Prostate gland (tissue), 2 donors: ENCODE measurements around the gene MYLK4.

Source experiments
- CTCF ChIP-seq, 4 experiments: fragments of 200-600 bp in 2 of 4; fragments of 450-650 bp in 2 of 4; sonication (generic) in 2 of 4; IDR thresholded peaks; 1 replicate in 3 of 4; 2 replicates in 1 of 4; pipeline ENCODE4 v1.5.1; 2016 to 2019; ENCODE audit warnings: antibody characterized with exemption in 4 of 4, mild to moderate bottlenecking in 2 of 4, moderate library complexity in 2 of 4
- POLR2A ChIP-seq: fragments of 450-650 bp; IDR thresholded peaks from one replicate; pipeline ENCODE4 v1.6.1; 2016; ENCODE audit warnings: antibody characterized with exemption, mild to moderate bottlenecking
- POLR2AphosphoS5 ChIP-seq: sonication (generic); formaldehyde crosslinking; IDR thresholded peaks from one replicate; pipeline ENCODE4 v1.6.1; 2017; ENCODE audit warnings: antibody characterized with exemption

- TF ChIP-seq POLR2AphosphoS5 (no peak), CTCF (IDR thresholded peaks at IDR 0.05) (no peak), POLR2A (no peak)
These were observed 73.6 kb downstream of the MYLK4 start for GRCh38 chr6:2677080-2677593.
